Activated T-helper 2 cell treated with anti-CD3 and anti-CD28 coated beads, Interferon-gamma antibody, Interleukin-2, Interleukin-4, amounts not matched to agents 10 μg/mL and 5 μg/mL and 100 μg/mL, durations not matched to agents 14 hours and 24 hours and 36 hours (primary cell): ENCODE data around the gene GABRD. TPM values are rescaled to one million over a fixed set of nuclear protein-coding genes. Genes with fewer than 3 reads are reported as not detected.

Source experiments
- DNase-seq: peaks from one replicate; pipeline ENCODE4 v3.0.0; 2021; ENCODE audit warnings: low spot score
- H3K27ac Mint-ChIP-seq: one replicate; pipeline ENCODE4 v1.8.0; 2021; ENCODE audit warnings: mixed read lengths
- H3K27me3 Mint-ChIP-seq: one replicate; pipeline ENCODE4 v1.8.0; 2021; ENCODE audit warnings: low read depth, mixed read lengths
- H3K36me3 Mint-ChIP-seq: one replicate; pipeline ENCODE4 v1.8.0; 2021; ENCODE audit warnings: low read depth, mixed read lengths
- H3K4me1 Mint-ChIP-seq: one replicate; pipeline ENCODE4 v1.8.0; 2021; ENCODE audit warnings: low read depth, mixed read lengths
- H3K4me3 Mint-ChIP-seq: one replicate; pipeline ENCODE4 v1.8.0; 2021; ENCODE audit warnings: low read depth, mild to moderate bottlenecking, moderate library complexity, mixed read lengths
- H3K9me3 Mint-ChIP-seq: one replicate; pipeline ENCODE4 v1.8.0; 2021; ENCODE audit warnings: mixed read lengths
- intact Hi-C: fragments of 100-400 bp; cut with micrococcal nuclease; formaldehyde crosslinking; loops from one replicate; pipeline ENCODE4 v1.15.1; 2023
- total RNA-seq: library from RNA; stranded (reverse); gene quantifications from 2 replicates; pipeline ENCODE4 v1.2.3, GENCODE V29; 2022

GABRD gene
- total RNA-seq, 1 donor from 2014 or later, result not detected

DNA sequence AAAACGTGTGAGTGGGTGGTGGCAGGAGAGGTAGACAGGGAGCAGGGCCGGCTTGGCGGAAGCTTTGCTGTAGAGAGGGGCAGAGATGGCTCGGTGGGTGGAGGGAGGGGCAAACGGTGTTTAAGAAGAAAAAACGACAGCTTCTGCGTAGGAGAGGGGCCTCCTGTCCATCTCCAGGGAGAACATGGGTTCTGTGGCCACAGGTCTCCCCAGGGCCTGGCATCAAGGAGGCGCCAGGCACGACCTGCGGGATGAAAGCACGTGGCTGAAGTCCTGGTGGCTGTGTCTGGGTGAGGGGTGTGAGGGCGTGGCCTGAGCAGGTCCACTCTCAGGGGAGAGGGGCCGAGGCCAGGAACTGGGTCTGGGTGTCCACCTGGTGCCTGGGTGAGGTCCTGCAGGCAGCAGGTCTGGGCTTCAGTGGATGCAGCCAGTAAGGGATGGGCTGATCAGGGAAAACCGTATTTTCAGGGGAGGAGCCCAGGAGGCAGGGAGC lies 30.1 kb downstream of the GABRD start:
- H3K27me3 Mint-ChIP-seq, result peaks cover 29% of the 10 kb centered on the region
- peak overlapping the region; percentile 77 for H3K4me3 Mint-ChIP-seq
- no peaks in the 10 kb centered on the region for H3K9me3 Mint-ChIP-seq
- intact Hi-C loops, result loop anchor here (5.0 kb wide), 1 partner anchor 107 kb away; no protein-coding TSS in a partner anchor
- H3K36me3 Mint-ChIP-seq, result no peaks in the 10 kb centered on the region
- peaks cover 10% of the 10 kb centered on the region for H3K4me1 Mint-ChIP-seq
- no peak for DNase-seq
- no peak overlapping the region for H3K27ac Mint-ChIP-seq

DNA sequence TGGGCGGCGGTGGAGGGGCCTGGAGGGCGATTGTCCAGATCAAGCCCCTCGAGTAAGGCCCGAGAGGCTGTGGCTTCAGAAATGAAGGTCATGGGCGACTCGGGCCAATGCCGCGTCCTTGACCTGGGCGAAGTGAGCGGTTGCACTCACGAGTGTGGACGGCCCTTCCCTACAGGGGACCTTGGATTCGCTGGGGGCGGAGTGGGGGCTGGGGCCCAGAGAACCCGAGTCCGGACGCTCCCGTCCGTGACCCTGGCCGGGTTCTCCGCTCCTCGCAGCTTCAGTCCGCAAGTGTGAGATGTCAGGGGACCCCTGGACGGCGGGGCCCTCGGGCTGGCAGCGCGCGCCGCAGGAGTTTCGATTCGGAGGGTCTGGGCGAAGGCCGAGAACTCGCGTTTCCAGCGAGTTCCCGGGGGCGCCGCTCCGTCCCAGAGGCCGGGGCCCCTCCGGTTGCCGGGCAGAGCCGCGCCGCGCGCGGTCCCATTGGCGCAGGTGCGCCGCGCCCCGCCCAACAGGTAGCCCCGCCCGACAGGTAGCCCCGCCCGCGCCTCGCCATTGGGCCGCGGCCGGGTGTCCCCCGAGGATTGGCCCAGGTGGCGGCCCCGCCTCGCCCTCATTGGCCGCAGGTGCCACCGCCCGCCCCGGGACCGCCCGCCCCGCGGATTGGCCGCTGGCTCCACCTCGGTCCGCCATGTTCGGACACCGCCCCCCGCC lies 30.7 kb downstream of the GABRD start, which contains the start of gene PRKCZ:
Gene PRKCZ, plus strand, starts transcription at position 694 of the 714 bp plus-strand sequence. CDS start 220 bp downstream, outside the sequence.
- Mint-ChIP-seq H3K4me1 (peaks cover 10% of the 10 kb centered on the region), H3K27me3 (peaks cover 29% of the 10 kb centered on the region), H3K9me3 (no peaks in the 10 kb centered on the region), H3K4me3 (peak within 1 kb of the TSS; percentile 77), H3K27ac (no peak within 1 kb of the TSS), H3K36me3 (no peaks in the 10 kb centered on the region)
- intact Hi-C loops, result loop anchor here (5.0 kb wide), 1 partner anchor 108 kb away; no protein-coding TSS in a partner anchor
- DNase-seq, result peak; percentile 72

DNA sequence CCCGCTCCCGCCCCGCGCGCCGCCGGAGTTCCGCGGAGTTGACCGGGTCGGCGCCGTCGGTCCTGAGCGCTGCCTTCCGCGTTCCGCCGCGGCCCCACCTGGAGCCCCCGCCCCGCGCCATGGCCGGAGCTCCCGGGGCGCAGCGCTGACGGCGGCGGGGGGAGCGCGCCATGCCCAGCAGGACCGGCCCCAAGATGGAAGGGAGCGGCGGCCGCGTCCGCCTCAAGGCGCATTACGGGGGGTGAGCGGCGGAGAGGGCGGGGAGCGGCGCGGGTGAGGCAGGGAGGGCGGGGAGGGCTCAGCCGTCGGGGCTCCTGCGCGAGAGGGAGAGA lies 31.3 kb downstream of the GABRD start:
- Mint-ChIP-seq H3K4me3 (no peak overlapping the region), H3K27ac (no peak overlapping the region), H3K36me3 (no peaks in the 10 kb centered on the region), H3K4me1 (peaks cover 7% of the 10 kb centered on the region), H3K27me3 (peaks cover 28% of the 10 kb centered on the region), H3K9me3 (no peaks in the 10 kb centered on the region)
- no peak for DNase-seq
- intact Hi-C loops, result no loop called here

DNA sequence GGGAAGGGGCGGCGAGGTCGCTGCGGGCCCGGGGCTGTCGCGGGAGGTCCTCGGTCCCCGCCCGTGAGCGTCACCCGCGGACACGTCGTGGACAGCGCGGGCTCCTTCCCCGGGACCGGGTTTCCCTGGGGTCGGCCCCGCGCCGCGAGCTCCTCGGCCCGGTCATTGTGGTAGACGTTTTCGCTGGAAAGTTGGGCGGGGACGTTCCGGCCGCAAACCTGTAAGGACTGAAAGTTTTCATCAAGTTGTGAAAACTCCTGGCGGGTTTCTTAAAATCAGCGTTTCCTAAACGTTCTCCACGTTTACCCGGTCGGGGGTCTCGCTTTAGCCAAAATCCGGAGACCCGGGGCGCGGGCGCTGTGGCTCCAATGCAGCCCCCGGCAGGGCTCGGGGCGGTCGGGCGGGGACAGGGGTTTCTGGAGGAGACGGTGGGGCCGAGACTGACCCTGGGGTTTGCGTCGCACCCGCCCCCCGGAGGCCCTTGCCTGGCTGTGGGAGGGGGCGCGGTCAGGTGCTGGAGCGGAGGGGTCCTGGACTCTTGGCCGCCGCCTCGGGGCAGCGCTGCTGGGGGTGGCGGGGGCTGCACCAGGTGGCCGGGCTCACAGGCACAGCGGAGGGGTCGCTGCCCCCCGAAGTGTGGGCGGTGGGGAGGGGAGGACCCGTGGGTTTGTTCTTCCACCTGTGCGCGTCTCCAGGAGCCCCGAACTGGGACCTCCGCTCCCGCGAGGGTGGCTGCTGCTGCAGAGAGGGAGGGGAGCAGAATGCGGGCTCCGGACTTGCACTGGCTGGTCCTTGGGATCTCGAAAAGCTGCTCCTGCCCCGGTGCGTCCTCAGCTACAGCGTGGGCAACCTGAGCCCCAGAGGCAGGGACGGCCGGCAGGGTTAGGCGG lies 31.9 kb downstream of the GABRD start:
- no peaks in the 10 kb centered on the region for H3K36me3 Mint-ChIP-seq
- H3K9me3 Mint-ChIP-seq, result no peaks in the 10 kb centered on the region
- no peak for DNase-seq
- H3K4me1 Mint-ChIP-seq, result peaks cover 6% of the 10 kb centered on the region
- intact Hi-C loops, result no loop called here
- H3K4me3 Mint-ChIP-seq, result peak overlapping the region; percentile 42
- no peak overlapping the region for H3K27ac Mint-ChIP-seq
- H3K27me3 Mint-ChIP-seq, result peaks cover 23% of the 10 kb centered on the region

DNA sequence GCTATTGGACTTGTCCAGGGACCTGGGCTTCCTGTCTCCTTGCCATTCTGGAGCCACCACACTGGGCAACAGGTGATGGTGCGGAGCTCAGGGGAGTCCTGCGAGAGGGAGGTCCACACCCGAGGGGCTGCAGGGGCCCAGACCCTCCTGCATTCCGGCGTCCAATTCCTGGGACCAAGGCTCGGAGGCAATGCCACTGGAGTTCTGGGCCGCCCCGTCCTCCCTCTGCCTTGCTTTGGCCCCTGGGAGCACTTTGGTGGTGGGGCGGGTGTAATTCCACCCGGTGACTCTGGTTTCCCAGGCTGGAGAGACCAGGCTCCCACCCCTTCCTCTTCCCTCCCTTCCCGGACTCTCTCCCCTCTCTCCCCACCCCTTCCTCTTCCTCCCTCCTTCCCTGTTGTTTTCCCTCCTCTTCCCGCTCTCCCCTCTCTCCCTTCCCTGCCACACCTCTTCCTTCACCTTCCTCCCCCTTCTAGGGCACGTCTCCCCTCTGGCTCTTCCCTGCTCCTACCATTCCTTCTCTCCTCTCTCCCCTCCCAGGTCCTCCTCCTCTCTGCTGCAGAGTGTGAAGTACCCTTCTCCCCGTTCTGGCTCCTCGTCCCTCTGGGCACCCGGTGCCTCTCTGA lies 33.0 kb downstream of the GABRD start:
- H3K4me1 Mint-ChIP-seq, result peaks cover 6% of the 10 kb centered on the region
- H3K9me3 Mint-ChIP-seq, result no peaks in the 10 kb centered on the region
- no peaks in the 10 kb centered on the region for H3K36me3 Mint-ChIP-seq
- intact Hi-C loops, result no loop called here
- no peak overlapping the region for H3K27ac Mint-ChIP-seq
- peak overlapping the region; percentile 41 for H3K4me3 Mint-ChIP-seq
- H3K27me3 Mint-ChIP-seq, result peaks cover 21% of the 10 kb centered on the region
- DNase-seq, result no peak

DNA sequence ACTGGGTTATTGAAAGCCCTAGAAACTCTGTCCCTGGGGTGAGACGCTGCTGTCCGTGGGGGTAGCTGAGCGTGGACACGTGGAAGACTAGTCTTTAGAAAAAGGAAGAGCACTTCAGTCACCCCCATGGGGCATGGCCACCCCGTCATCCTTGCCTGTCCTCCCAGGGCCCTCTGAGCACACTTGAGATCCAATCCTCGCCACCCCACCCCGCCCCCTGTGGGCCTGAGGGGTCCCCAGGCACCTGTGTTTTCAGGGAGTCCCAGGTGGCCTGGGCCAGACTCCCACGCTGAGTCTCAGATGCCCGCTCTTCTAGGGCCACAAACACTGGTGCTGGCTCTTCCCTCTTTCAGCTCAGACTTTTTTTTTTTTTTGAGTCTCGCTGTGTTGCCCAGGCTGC lies 33.6 kb downstream of the GABRD start:
- Mint-ChIP-seq H3K27me3 (peaks cover 21% of the 10 kb centered on the region), H3K36me3 (no peaks in the 10 kb centered on the region), H3K4me1 (peaks cover 6% of the 10 kb centered on the region), H3K9me3 (no peaks in the 10 kb centered on the region), H3K4me3 (no peak overlapping the region), H3K27ac (no peak overlapping the region)
- intact Hi-C loops, result no loop called here
- no peak for DNase-seq

DNA sequence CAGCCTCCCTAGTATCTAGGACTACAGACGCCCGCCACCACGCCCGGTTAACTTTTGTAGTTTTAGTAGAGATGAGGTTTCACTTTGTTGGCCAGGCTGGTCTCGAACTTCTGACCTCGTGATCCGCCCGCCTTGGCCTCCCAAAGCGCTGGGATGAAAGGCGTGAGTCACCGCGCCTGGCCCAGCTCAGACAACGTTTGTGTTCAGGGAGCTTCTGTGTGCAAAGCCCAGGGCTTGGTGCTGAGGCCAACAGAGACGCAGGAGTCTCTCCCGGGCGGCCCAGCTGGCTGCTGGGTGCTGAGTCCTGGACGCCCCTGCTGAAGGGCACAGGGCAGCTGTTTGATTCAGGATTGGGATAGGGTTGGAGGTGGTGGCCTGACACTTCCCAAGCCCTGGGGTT lies 34.1 kb downstream of the GABRD start:
- intact Hi-C loops, result no loop called here
- no peak for DNase-seq

DNA sequence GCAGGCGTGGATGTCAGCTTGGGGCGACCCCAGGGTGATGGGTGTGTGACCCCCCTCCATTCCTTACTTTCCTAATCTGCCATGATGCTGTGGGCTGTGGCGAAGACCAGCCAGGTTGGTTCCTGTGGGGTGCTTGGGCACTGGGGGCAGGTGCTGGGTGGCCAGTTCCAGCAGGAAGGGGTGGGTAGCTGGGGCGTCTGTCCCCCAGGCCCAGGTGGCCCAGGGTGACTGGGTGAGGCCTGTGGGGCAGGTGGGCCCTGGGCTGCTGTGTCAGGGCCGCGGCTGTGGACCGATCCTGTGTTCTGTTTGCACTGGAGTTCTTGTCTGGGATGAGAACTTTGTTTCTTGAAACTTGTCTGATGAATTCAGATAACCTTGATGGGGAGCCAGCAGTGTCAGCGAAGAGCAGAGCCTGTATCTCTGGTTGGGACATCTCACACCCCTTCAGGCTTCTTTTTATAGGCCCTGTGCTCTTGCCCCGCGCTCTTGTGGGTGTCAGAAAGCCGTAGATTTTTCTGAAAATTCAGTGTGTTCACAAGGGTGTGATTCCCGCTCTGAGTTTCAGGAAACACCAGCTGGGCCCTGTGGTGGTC lies 34.7 kb downstream of the GABRD start:
- Mint-ChIP-seq H3K36me3 (no peaks in the 10 kb centered on the region), H3K9me3 (no peaks in the 10 kb centered on the region)
- DNase-seq, result no peak

More for the DNA sequence above, 34.1 kb downstream of the GABRD start:
- Mint-ChIP-seq H3K36me3 (no peaks in the 10 kb centered on the region), H3K4me1 (peaks cover 6% of the 10 kb centered on the region), H3K27ac (no peak overlapping the region), H3K4me3 (no peak overlapping the region), H3K9me3 (no peaks in the 10 kb centered on the region), H3K27me3 (peaks cover 19% of the 10 kb centered on the region)

DNA sequence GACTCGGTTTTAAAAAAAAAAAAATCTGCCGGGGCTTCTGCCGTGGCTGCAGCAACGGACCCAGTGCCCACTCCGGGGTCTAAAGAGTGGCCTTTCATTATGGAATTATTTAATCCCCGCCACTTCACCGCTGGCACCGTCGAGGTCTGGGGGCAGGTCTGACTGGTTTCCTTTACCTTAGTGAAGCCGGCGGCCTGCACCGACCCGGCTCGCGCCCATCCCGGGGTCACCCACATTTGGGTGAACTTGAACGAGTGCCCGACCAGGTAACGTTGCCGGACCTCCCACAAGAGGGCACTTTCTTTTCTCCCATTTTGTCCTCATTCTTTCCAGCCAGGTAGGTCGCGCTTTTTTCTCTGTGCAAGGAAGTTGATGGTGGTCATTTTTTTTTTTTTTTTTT lies 35.4 kb downstream of the GABRD start:
- Mint-ChIP-seq H3K4me3 (no peak overlapping the region), H3K9me3 (no peaks in the 10 kb centered on the region), H3K36me3 (no peaks in the 10 kb centered on the region), H3K4me1 (no peaks in the 10 kb centered on the region), H3K27me3 (peaks cover 5% of the 10 kb centered on the region), H3K27ac (no peak overlapping the region)
- intact Hi-C loops, result no loop called here
- DNase-seq, result no peak

More for the DNA sequence above, 34.7 kb downstream of the GABRD start:
- H3K27me3 Mint-ChIP-seq, result peaks cover 12% of the 10 kb centered on the region
- peaks cover 6% of the 10 kb centered on the region for H3K4me1 Mint-ChIP-seq
- no peak overlapping the region for H3K27ac Mint-ChIP-seq
- intact Hi-C loops, result no loop called here
- no peak overlapping the region for H3K4me3 Mint-ChIP-seq

DNA sequence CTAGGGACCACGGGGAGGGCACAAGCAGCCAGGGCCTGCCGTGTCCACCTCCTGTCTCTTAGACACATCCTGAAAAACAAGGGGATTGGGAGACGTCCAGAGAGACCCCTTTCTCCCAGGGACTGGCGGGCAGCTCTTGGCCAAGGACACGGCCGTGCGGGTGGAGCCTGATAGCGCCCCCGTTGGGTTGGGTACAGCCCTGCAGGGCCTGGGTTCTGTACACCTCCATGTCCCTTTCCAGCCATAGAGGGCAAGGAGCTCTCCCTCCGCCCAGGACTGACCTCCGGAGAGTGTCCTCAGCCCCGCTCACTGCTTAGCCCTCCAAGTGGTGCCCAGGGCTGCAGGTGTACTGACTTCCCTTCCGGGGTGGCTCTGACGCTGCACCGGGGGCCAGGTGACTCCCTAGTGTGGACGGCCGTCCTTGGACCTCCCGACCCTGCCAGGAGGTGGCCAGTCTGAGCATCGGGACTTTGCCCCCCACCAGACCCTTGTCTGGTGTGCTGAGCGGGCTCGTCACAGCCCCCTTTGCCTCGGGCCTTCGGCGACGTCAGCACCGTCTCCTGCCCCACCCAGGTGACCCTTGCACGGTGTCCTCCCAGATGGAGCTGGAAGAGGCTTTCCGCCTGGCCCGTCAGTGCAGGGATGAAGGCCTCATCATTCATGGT lies 36.9 kb downstream of the GABRD start:
- Mint-ChIP-seq H3K27me3 (peaks cover 4% of the 10 kb centered on the region), H3K9me3 (no peaks in the 10 kb centered on the region), H3K4me3 (no peak overlapping the region), H3K4me1 (no peaks in the 10 kb centered on the region), H3K36me3 (no peaks in the 10 kb centered on the region), H3K27ac (no peak overlapping the region)
- intact Hi-C loops, result no loop called here
- DNase-seq, result no peak

DNA sequence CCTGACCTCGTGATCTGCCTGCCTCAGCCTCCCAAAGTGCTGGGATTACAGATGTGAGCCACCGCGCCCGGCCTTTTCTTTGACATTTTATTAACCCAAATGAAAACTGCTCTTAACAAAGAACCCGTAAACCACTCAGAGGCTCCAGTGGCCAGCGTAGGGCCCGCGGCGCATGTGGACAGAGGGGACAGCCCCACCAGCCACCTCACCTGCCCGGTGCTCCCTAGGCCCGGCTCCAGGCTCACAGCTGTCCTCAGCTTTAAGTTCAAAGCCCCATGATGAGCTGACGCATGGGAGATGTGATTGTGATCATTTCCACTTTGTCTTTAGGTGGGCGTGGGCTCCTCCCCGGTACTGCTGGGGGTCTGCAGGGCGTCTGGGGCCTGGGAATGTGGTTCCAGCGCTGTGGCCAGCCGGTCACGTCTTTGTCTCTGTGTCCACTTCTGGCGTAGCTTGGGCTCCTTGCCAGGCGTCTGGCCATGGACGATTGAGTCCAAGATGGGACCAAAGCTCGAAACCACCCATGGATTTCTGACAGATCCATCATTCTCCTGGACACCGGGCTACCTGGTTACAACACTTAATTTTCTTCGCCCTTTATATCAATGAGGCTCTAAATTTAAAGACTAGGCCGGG lies 37.9 kb downstream of the GABRD start:
- H3K27me3 Mint-ChIP-seq, result peaks cover 4% of the 10 kb centered on the region

More for the DNA sequence above, 37.9 kb downstream of the GABRD start:
- no peaks in the 10 kb centered on the region for H3K9me3 Mint-ChIP-seq
- intact Hi-C loops, result no loop called here
- no peaks in the 10 kb centered on the region for H3K4me1 Mint-ChIP-seq
- DNase-seq, result no peak
- H3K36me3 Mint-ChIP-seq, result no peaks in the 10 kb centered on the region
- H3K27ac Mint-ChIP-seq, result no peak overlapping the region
- no peak overlapping the region for H3K4me3 Mint-ChIP-seq
